ENCODE data around the gene IVD.

DNA sequence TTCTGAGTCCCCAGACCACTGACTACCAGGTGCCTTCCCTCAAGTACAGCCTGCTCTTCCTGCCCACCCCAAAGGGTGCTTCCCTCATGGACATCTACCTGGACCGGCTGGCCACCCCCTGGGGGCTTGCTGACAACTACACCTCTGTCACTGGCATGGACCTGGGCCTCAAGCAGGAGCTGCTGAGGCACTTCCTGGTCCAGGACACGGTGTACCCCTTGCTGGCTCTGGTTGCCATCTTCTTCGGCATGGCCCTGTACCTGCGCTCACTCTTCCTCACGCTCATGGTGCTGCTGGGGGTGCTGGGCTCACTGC, 38.3 kb upstream of the IVD start:
- TF ChIP-seq, protein P1, sequence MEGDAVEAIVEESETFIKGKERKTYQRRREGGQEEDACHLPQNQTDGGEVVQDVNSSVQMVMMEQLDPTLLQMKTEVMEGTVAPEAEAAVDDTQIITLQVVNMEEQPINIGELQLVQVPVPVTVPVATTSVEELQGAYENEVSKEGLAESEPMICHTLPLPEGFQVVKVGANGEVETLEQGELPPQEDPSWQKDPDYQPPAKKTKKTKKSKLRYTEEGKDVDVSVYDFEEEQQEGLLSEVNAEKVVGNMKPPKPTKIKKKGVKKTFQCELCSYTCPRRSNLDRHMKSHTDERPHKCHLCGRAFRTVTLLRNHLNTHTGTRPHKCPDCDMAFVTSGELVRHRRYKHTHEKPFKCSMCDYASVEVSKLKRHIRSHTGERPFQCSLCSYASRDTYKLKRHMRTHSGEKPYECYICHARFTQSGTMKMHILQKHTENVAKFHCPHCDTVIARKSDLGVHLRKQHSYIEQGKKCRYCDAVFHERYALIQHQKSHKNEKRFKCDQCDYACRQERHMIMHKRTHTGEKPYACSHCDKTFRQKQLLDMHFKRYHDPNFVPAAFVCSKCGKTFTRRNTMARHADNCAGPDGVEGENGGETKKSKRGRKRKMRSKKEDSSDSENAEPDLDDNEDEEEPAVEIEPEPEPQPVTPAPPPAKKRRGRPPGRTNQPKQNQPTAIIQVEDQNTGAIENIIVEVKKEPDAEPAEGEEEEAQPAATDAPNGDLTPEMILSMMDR (conservative IDR thresholded peaks at IDR 0.05), result no peak
- no peak for TF ChIP-seq ZFX (IDR thresholded peaks at IDR 0.05)
